Right renal cortex interstitium (tissue), 3 donors: ENCODE measurements around the gene SPSB2. TPM values are rescaled to one million over a fixed set of nuclear protein-coding genes. Genes with fewer than 3 reads are reported as not detected.

Source experiments
- DNase-seq, 3 donors: peaks; one replicate each; pipeline ENCODE4 v3.0.0-alpha.2; 2013; ENCODE audit warnings: low read depth in 3 of 3, low spot score in 2 of 3
- polyA plus RNA-seq, 3 donors: library from polyadenylated mRNA; unstranded; fragments of 120-200 nt; gene quantifications; one replicate each; pipeline ENCODE4 v1.2.1, GENCODE V29; 2013; ENCODE audit not compliant: insufficient read length in 3 of 3

SPSB2 gene
- polyA plus RNA-seq, 3 donors = 7.4 to 13.7 (median 13.2) TPM

- no peak for DNase-seq
Measured at GRCh38 chr12:6823182-6824084, 49.7 kb downstream of the SPSB2 start.

GRCh38 chr12:6822426-6823135, 50.5 kb downstream of the SPSB2 start:
- DNase-seq = no peak

- DNase-seq = no peak
Measured at GRCh38 chr12:6821591-6822425, 51.3 kb downstream of the SPSB2 start, which contains the start of gene GPR162. Gene GPR162 (plus strand): TSS chr12:6821821. CDS start chr12:6823899, 2,078 bp downstream.

Other genes starting within 250 kb of the SPSB2 start
- gene LPAR5, start 237.3 kb downstream of the SPSB2 start, polyA plus RNA-seq = 1 to 10 TPM in 2 of 3 donors, under 1 TPM in 1; 0.75 to 1.3 (median 1.2) TPM
- 1 to 10 TPM; 3.5 to 4.7 (median 4.6) TPM for gene ACRBP, start 225.9 kb downstream of the SPSB2 start, polyA plus RNA-seq
- gene ING4, start 210.2 kb downstream of the SPSB2 start, polyA plus RNA-seq = 100 to 1,000 TPM; 125 to 134 (median 128) TPM
- 10 to 100 TPM; 73.2 to 86.0 (median 76.1) TPM for gene ZNF384, start 183.9 kb downstream of the SPSB2 start, polyA plus RNA-seq
- gene PIANP, start 172.5 kb downstream of the SPSB2 start, polyA plus RNA-seq = 1 to 10 TPM; 8.1 to 9.0 (median 8.9) TPM
- gene COPS7A, start 149.3 kb downstream of the SPSB2 start, polyA plus RNA-seq = 10 to 100 TPM; 58.7 to 69.4 (median 63.4) TPM
- 100 to 1,000 TPM; 184 to 208 (median 196) TPM for gene MLF2, start 120.2 kb downstream of the SPSB2 start, polyA plus RNA-seq
- gene PTMS, start 106.9 kb downstream of the SPSB2 start, polyA plus RNA-seq = 100 to 1,000 TPM; 498 to 577 (median 564) TPM
- 1 to 10 TPM in 1 of 3 donors, under 1 TPM in 2; 0.75 to 1.7 (median 0.90) TPM for gene LAG3, start 100.8 kb downstream of the SPSB2 start, polyA plus RNA-seq
- 10 to 100 TPM; 28.0 to 32.4 (median 31.7) TPM for gene CD4, start 83.8 kb downstream of the SPSB2 start, polyA plus RNA-seq
- 10 to 100 TPM; 22.1 to 28.7 (median 24.7) TPM for gene GPR162, start 51.5 kb downstream of the SPSB2 start, polyA plus RNA-seq
- gene P3H3, start 44.9 kb downstream of the SPSB2 start, polyA plus RNA-seq = 10 to 100 TPM; 22.8 to 27.5 (median 24.6) TPM
- gene GNB3, start 32.4 kb downstream of the SPSB2 start, polyA plus RNA-seq = 1 to 10 TPM; 3.7 to 4.3 (median 4.3) TPM
- gene CDCA3, start 22.0 kb downstream of the SPSB2 start, polyA plus RNA-seq = 10 to 100 TPM; 20.5 to 23.3 (median 22.7) TPM
- 10 to 100 TPM; 56.7 to 63.5 (median 61.2) TPM for gene USP5, start 21.2 kb downstream of the SPSB2 start, polyA plus RNA-seq
- 100 to 1,000 TPM; 611 to 637 (median 629) TPM for gene TPI1, start 5.8 kb downstream of the SPSB2 start, polyA plus RNA-seq
- 10 to 100 TPM; 19.1 to 23.5 (median 23.4) TPM for gene LRRC23, start 31.5 kb upstream of the SPSB2 start, polyA plus RNA-seq
- 10 to 100 TPM; 12.0 to 12.5 (median 12.2) TPM for gene ENO2, start 41.3 kb upstream of the SPSB2 start, polyA plus RNA-seq
- gene ATN1, start 54.7 kb upstream of the SPSB2 start, polyA plus RNA-seq = 10 to 100 TPM; 83.9 to 95.0 (median 90.0) TPM
- gene RNU7-1, start 70.5 kb upstream of the SPSB2 start, polyA plus RNA-seq = 1 to 10 TPM in 2 of 3 donors, not detected in 1; 5.0 to 6.0 TPM
- 100 to 1,000 TPM; 146 to 155 (median 153) TPM for gene C12orf57, start 70.7 kb upstream of the SPSB2 start, polyA plus RNA-seq
- gene PTPN6, start 78.1 kb upstream of the SPSB2 start, polyA plus RNA-seq = 10 to 100 TPM; 19.0 to 21.1 (median 19.5) TPM
- 100 to 1,000 TPM; 256 to 268 (median 266) TPM for gene PHB2, start 97.4 kb upstream of the SPSB2 start, polyA plus RNA-seq
- gene EMG1, start 97.6 kb upstream of the SPSB2 start, polyA plus RNA-seq = 10 to 100 TPM; 41.6 to 48.2 (median 45.0) TPM
- gene LPCAT3, start 145.2 kb upstream of the SPSB2 start, polyA plus RNA-seq = 10 to 100 TPM; 61.5 to 68.3 (median 65.3) TPM
- 10 to 100 TPM; 49.2 to 60.0 (median 50.5) TPM for gene C1S, start 187.4 kb upstream of the SPSB2 start, polyA plus RNA-seq
- 10 to 100 TPM; 36.0 to 50.6 (median 45.8) TPM for gene C1R, start 219.1 kb upstream of the SPSB2 start, polyA plus RNA-seq
- 10 to 100 TPM; 27.4 to 30.0 (median 29.4) TPM for gene C1RL, start 235.9 kb upstream of the SPSB2 start, polyA plus RNA-seq